ENCODE measurements around the gene GNB5.
"Not testable (repeated sequence)": the region's sequence is repeated elsewhere in the genome, so short reads cannot be mapped to it uniquely, and the experiment has no call there.

The GNB5 gene

GRCh38 chr15:52090193-52090592 lies 101.0 kb downstream of the GNB5 start:
- no peak for DNase-seq

GRCh38 chr15:52086011-52086786 lies 105.0 kb downstream of the GNB5 start:
- no peak for DNase-seq

GRCh38 chr15:52085299-52085698 lies 105.9 kb downstream of the GNB5 start:
- no peak for DNase-seq

- no peak for DNase-seq
These were observed 107.6 kb downstream of the GNB5 start for GRCh38 chr15:52083603-52084002.

- not testable (repeated sequence) for DNase-seq
These were observed 108.2 kb downstream of the GNB5 start for GRCh38 chr15:52083037-52083359.

GRCh38 chr15:52082197-52083036 lies 108.8 kb downstream of the GNB5 start:
- DNase-seq: peak; percentile 37

- no peak for DNase-seq
These were observed 110.3 kb downstream of the GNB5 start for GRCh38 chr15:52080706-52081392.

- no peak for DNase-seq
These were observed 111.2 kb downstream of the GNB5 start for GRCh38 chr15:52080031-52080430.

- DNase-seq: peak; percentile 64
These were observed 112.1 kb downstream of the GNB5 start for GRCh38 chr15:52078876-52079700.

- DNase-seq: no peak
These were observed 112.9 kb downstream of the GNB5 start for GRCh38 chr15:52078197-52078875.

GRCh38 chr15:52076889-52077781 lies 114.1 kb downstream of the GNB5 start:
- peak; percentile 91 for DNase-seq

GRCh38 chr15:52071570-52071969 lies 119.6 kb downstream of the GNB5 start:
- DNase-seq: no peak

- no peak for DNase-seq
These were observed 121.6 kb downstream of the GNB5 start for GRCh38 chr15:52069559-52069958.

- DNase-seq: no peak
These were observed 123.1 kb downstream of the GNB5 start for GRCh38 chr15:52068004-52068615.

GRCh38 chr15:52067545-52067926 lies 123.7 kb downstream of the GNB5 start:
- DNase-seq: no peak

GRCh38 chr15:52066842-52067544 lies 124.2 kb downstream of the GNB5 start:
- no peak for DNase-seq

All from fibroblast of skin of right biceps (primary cell).